A549 (cell line): ENCODE measurements around the gene TRIM71. TPM values are rescaled to one million over a fixed set of nuclear protein-coding genes. Genes with fewer than 3 reads are reported as not detected.

Experiments
- ATAC-seq, 2 experiments: fragments of 200-7000 bp in 1 of 2; fragments of >200 bp in 1 of 2; cut with Nextera tagmentation in 1 of 2; cut with Tn5 transposase in 1 of 2; 3 replicates each; pipeline versions ENCODE4 v1.8.0 to v1.9.1; 2018 to 2020; ENCODE audit warnings: mild to moderate bottlenecking in 1 of 2, moderate library complexity in 1 of 2
- CTCF ChIA-PET: fragments of 300-600 bp; sonication (Branson Sonifier 250); formaldehyde crosslinking; extraction: SDS; loops from one replicate; lab custom pipeline; 2021; ENCODE audit warnings: antibody characterized with exemption, inconsistent platforms; lab: Yijun Ruan, JAX
- POLR2A ChIA-PET: fragments of 350-600 bp; formaldehyde crosslinking; extraction: SDS; loops from one replicate; lab custom pipeline; 2021; ENCODE audit warnings: antibody characterized with exemption, inconsistent platforms; lab: Yijun Ruan, JAX
- DNase-seq, 2 experiments: peaks; one replicate each; pipeline versions ENCODE4 v3.0.0 to v3.0.0-alpha.2; 2011 to 2016; ENCODE audit warnings: low read depth in 1 of 2, low spot score in 1 of 2
- FAIRE-seq: peaks from 2 replicates; lab custom pipeline; 2011; peaks lifted over from hg19 to GRCh38; lab: Jason Lieb, UNC
- H3K27ac ChIP-seq, 2 experiments: fragments of >200 bp; sonication (Bioruptor Twin); formaldehyde crosslinking; 3 replicates each; pipeline ENCODE4 v1.5.1; 2016 to 2017
- H3K4me1 ChIP-seq: fragments of >200 bp; sonication (Bioruptor Twin); formaldehyde crosslinking; 3 replicates; pipeline ENCODE4 v1.6.1; 2016
- H3K4me2 ChIP-seq: fragments of >200 bp; sonication (Bioruptor Twin); formaldehyde crosslinking; 3 replicates; pipeline ENCODE4 v1.6.1; 2016
- H3K4me3 ChIP-seq: fragments of >200 bp; sonication (Bioruptor Twin); formaldehyde crosslinking; 3 replicates; pipeline ENCODE4 v1.5.1; 2016
- H3K9me3 ChIP-seq: fragments of >200 bp; sonication (Bioruptor Twin); formaldehyde crosslinking; 3 replicates; pipeline ENCODE4 v1.6.1; 2016
- BCL3 ChIP-seq: fragments of >200 bp; sonication (Bioruptor Twin); formaldehyde crosslinking; IDR thresholded peaks from 3 replicates; pipeline ENCODE4 v1.6.1; 2016
- CEBPB ChIP-seq, 2 experiments: fragments of >200 bp in 1 of 2; sonication (Bioruptor Twin) in 1 of 2; formaldehyde crosslinking in 1 of 2; IDR thresholded peaks; 2 replicates each; pipeline ENCODE4 v1.6.1; 2012 to 2016
- CHD2 ChIP-seq: fragments of 150-350 bp; IDR thresholded peaks from 2 replicates; pipeline ENCODE4 v1.6.1; 2014; ENCODE audit warnings: low read length; ENCODE audit not compliant: partially characterized antibody
- CHD4 ChIP-seq: fragments of 200-600 bp; sonication (generic); IDR thresholded peaks from 2 replicates; pipeline ENCODE4 v1.6.1; 2016; ENCODE audit warnings: antibody characterized with exemption, mild to moderate bottlenecking, borderline replicate concordance
- CTCF ChIP-seq: fragments of >200 bp; sonication (Bioruptor Twin); formaldehyde crosslinking; IDR thresholded peaks from 3 replicates; pipeline ENCODE4 v1.5.1; 2016
- E2F6 ChIP-seq: IDR thresholded peaks from 2 replicates; pipeline ENCODE4 v1.6.1; 2012; ENCODE audit warnings: low read depth, borderline replicate concordance
- ESRRA ChIP-seq: fragments of 150-350 bp; IDR thresholded peaks from 2 replicates; pipeline ENCODE4 v1.6.1; 2014; ENCODE audit warnings: mild to moderate bottlenecking, low read length, borderline replicate concordance
- FOSB ChIP-seq: fragments of 250-450 bp; sonication (Bioruptor Pico); IDR thresholded peaks from 2 replicates; pipeline ENCODE4 v1.5.0; 2020; ENCODE audit warnings: mild to moderate bottlenecking, moderate library complexity
- FOSL2 ChIP-seq, 2 experiments: fragments of 450-650 bp in 1 of 2; fragments of >200 bp in 1 of 2; sonication (Bioruptor Twin) in 1 of 2; formaldehyde crosslinking; IDR thresholded peaks; 2 replicates each; pipeline versions ENCODE4 v1.5.0 to v1.6.1; 2016 to 2020; ENCODE audit warnings: mild to moderate bottlenecking in 1 of 2, moderate library complexity in 1 of 2
- HES2 ChIP-seq: fragments of >200 bp; sonication (Bioruptor Twin); formaldehyde crosslinking; IDR thresholded peaks from 2 replicates; pipeline ENCODE4 v1.6.1; 2016
- HOXA7 ChIP-seq: fragments of 250-450 bp; sonication (Bioruptor Pico); IDR thresholded peaks from 2 replicates; pipeline ENCODE4 v1.5.0; 2020; ENCODE audit warnings: mild to moderate bottlenecking, moderate library complexity
- HOXB13 ChIP-seq: fragments of 250-450 bp; sonication (Bioruptor Pico); IDR thresholded peaks from 2 replicates; pipeline ENCODE4 v1.5.0; 2020; ENCODE audit warnings: low read depth, mild to moderate bottlenecking, moderate library complexity
- JUN ChIP-seq, 2 experiments: fragments of >200 bp; sonication (Bioruptor Twin); formaldehyde crosslinking; IDR thresholded peaks; 2 replicates in 1 of 2; 3 replicates in 1 of 2; pipeline ENCODE4 v1.6.1; 2016 to 2017
- JUNB ChIP-seq: fragments of >200 bp; sonication (Bioruptor Twin); formaldehyde crosslinking; IDR thresholded peaks from 2 replicates; pipeline ENCODE4 v1.6.1; 2016
- KDM5A ChIP-seq: fragments of 200-600 bp; sonication (generic); IDR thresholded peaks from 2 replicates; pipeline ENCODE4 v1.6.1; 2016; ENCODE audit warnings: antibody characterized with exemption, mild to moderate bottlenecking
- MAX ChIP-seq: IDR thresholded peaks from 2 replicates; pipeline ENCODE4 v1.6.1; 2012
- MAZ ChIP-seq: fragments of 150-350 bp; IDR thresholded peaks from 2 replicates; pipeline ENCODE4 v1.6.1; 2014; ENCODE audit warnings: antibody characterized with exemption, low read depth, low read length, borderline replicate concordance
- MYC ChIP-seq: IDR thresholded peaks from 2 replicates; pipeline ENCODE4 v1.6.1; 2012; ENCODE audit warnings: mild to moderate bottlenecking, inconsistent platforms, low read length, improper control_type of control experiment, borderline replicate concordance
- NFE2L2 ChIP-seq: fragments of 150-350 bp; conservative IDR thresholded peaks from 2 replicates; pipeline ENCODE4 v1.6.1; 2014; ENCODE audit warnings: low read length
- NPAS2 ChIP-seq: fragments of 250-450 bp; sonication (Bioruptor Pico); IDR thresholded peaks from 2 replicates; pipeline ENCODE4 v1.8.0; 2022; ENCODE audit warnings: mild to moderate bottlenecking, moderate library complexity, borderline replicate concordance
- PBX3 ChIP-seq: IDR thresholded peaks from 2 replicates; pipeline ENCODE4 v1.6.1; 2012
- POLR2AphosphoS2 ChIP-seq: conservative IDR thresholded peaks from 2 replicates; pipeline ENCODE4 v1.6.1; 2012; ENCODE audit warnings: low read length, improper control_type of control experiment, inconsistent platforms
- RARB ChIP-seq: fragments of 250-450 bp; sonication (Bioruptor Pico); IDR thresholded peaks from 2 replicates; pipeline ENCODE4 v1.8.0; 2021; ENCODE audit warnings: mild to moderate bottlenecking, moderate library complexity
- RCOR1 ChIP-seq: fragments of 150-350 bp; IDR thresholded peaks from 2 replicates; pipeline ENCODE4 v1.6.1; 2014; ENCODE audit warnings: antibody characterized with exemption, low read length, low read depth
- RNF2 ChIP-seq: fragments of 200-600 bp; sonication (generic); IDR thresholded peaks from 2 replicates; pipeline ENCODE4 v1.6.1; 2016; ENCODE audit warnings: low read depth, mild to moderate bottlenecking, antibody characterized with exemption, moderate library complexity, borderline replicate concordance
- ZNF302 ChIP-seq: fragments of 250-450 bp; sonication (Bioruptor Pico); IDR thresholded peaks from 2 replicates; pipeline ENCODE4 v1.9.0; 2021; ENCODE audit warnings: inconsistent platforms, mild to moderate bottlenecking, moderate library complexity
- ZSCAN20 ChIP-seq: fragments of 250-450 bp; sonication (Bioruptor Pico); IDR thresholded peaks from 2 replicates; pipeline ENCODE4 v1.8.0; 2022; ENCODE audit warnings: mild to moderate bottlenecking, moderate library complexity
- WGBS: methylation state at CpG from one replicate; pipeline ENCODE4 v1.1.6; 2017; ENCODE audit errors: missing lambda C conversion rate; 5-methylcytosine and 5-hydroxymethylcytosine counted together
- polyA plus RNA-seq, 4 experiments: library from polyadenylated mRNA; depleted of rRNA in 3 of 4; stranded (reverse); fragments of >200 nt; fragmentation: RNase III in 1 of 4; extraction: RNeasy Plus Mini Kit Qiagen cat#74134 plus additional on column Dnase treatment in 1 of 4; gene quantifications; 2 replicates in 3 of 4; 3 replicates in 1 of 4; pipeline ENCODE4 v1.2.3, GENCODE V29; 2011 to 2017

Gene TRIM71
- polyA plus RNA-seq, 2 of the 4 experiments (the other 2 are of a cell fraction) = 0.01 TPM; not detected in 1

- TF ChIP-seq KDM5A (no peak), MAZ (no peak), POLR2AphosphoS2 (no peak), CHD2 (no peak), JUN (IDR thresholded peaks at IDR 0.05) (no peak)
Observed at GRCh38 chr3:32884591-32884990, 66.8 kb downstream of the TRIM71 start.

GRCh38 chr3:32885283-32885901 lies 67.6 kb downstream of the TRIM71 start:
- ATAC-seq (no peak), DNase-seq (no peak), FAIRE-seq (no peak)
- no peaks in the 10 kb centered on the region for H3K9me3 ChIP-seq
- ChIA-PET POLR2A (no interaction called here), CTCF (interaction anchor here (0.5 to 1.1 kb wide), 5 partner anchors 16 to 151 kb away, joined by 3 to 6 read pairs (median 3); no protein-coding TSS in a partner anchor)
- H3K4me3 ChIP-seq = no peak overlapping the region
- H3K4me2 ChIP-seq = no peak overlapping the region
- H3K4me1 ChIP-seq = no peaks in the 10 kb centered on the region
- TF ChIP-seq FOSB (CRISPR knock-in tag) (no peak), CEBPB (IDR thresholded peaks at IDR 0.05) (no peak), JUNB (no peak), HES2 (no peak), ZSCAN20 (CRISPR knock-in tag) (no peak), MYC (no peak), RCOR1 (no peak), MAX (no peak), NFE2L2 (no peak), RARB (CRISPR knock-in tag) (no peak), RNF2 (no peak), HOXB13 (no peak), NPAS2 (no peak), ESRRA (no peak), ZNF302 (CRISPR knock-in tag) (no peak), PBX3 (no peak), CHD4 (no peak)
- TF ChIP-seq, all 56 proteins: peak for 0
- 91% methylated on average over 11 of the region's 11 CpGs for WGBS
- no peak overlapping the region for H3K27ac ChIP-seq

More at GRCh38 chr3:32884591-32884990, 66.8 kb downstream of the TRIM71 start:
- H3K27ac ChIP-seq = no peak overlapping the region
- no peak overlapping the region for H3K4me2 ChIP-seq
- ChIA-PET POLR2A (no interaction called here), CTCF (interaction anchor here (0.5 to 1.1 kb wide), 4 partner anchors 48 to 151 kb away, joined by 3 to 6 read pairs (median 3); no protein-coding TSS in a partner anchor)
- WGBS = 77% methylated on average over 2 of the region's 2 CpGs
- H3K4me1 ChIP-seq = no peaks in the 10 kb centered on the region
- no peak overlapping the region for H3K4me3 ChIP-seq
- FAIRE-seq (no peak), DNase-seq (no peak), ATAC-seq (no peak)
- H3K9me3 ChIP-seq = no peaks in the 10 kb centered on the region

GRCh38 chr3:32886296-32886695 lies 68.5 kb downstream of the TRIM71 start:
- Histone ChIP-seq H3K4me3 (no peak overlapping the region), H3K9me3 (no peaks in the 10 kb centered on the region), H3K4me2 (no peak overlapping the region), H3K27ac (no peak overlapping the region), H3K4me1 (no peaks in the 10 kb centered on the region)
- ChIA-PET POLR2A (no interaction called here), CTCF (interaction anchor here (0.7 to 0.9 kb wide), 2 partner anchors 15 to 29 kb away, joined by 3 read pairs; no protein-coding TSS in a partner anchor)
- no peak for DNase-seq
- FAIRE-seq = no peak
- ATAC-seq = no peak
- WGBS = 63% methylated on average over 4 of the region's 4 CpGs
- no peak for TF ChIP-seq HOXA7 (CRISPR knock-in tag)
- TF ChIP-seq ZNF302 (CRISPR knock-in tag) = no peak
- no peak for TF ChIP-seq RARB (CRISPR knock-in tag)
- no peak for TF ChIP-seq MAZ
- TF ChIP-seq FOSL2 (IDR thresholded peaks at IDR 0.05) = no peak
- no peak for TF ChIP-seq FOSL2 (CRISPR knock-in tag; IDR thresholded peaks at IDR 0.05)
- TF ChIP-seq FOSB (CRISPR knock-in tag) = no peak
- no peak for TF ChIP-seq PBX3
- TF ChIP-seq HOXB13 = no peak
- no peak for TF ChIP-seq CTCF
- TF ChIP-seq E2F6 = no peak
- TF ChIP-seq BCL3 = no peak
